ENCODE results near the gene RTP2. TPM values are rescaled to one million over a fixed set of nuclear protein-coding genes. Genes with fewer than 3 reads are reported as not detected.
"Not testable (repeated sequence)": the region's sequence is repeated elsewhere in the genome, so short reads cannot be mapped to it uniquely, and the experiment has no call there.

Gene RTP2
- total and polyA plus RNA-seq, 2 donors, result 0.02 TPM; not detected in 1

DNA sequence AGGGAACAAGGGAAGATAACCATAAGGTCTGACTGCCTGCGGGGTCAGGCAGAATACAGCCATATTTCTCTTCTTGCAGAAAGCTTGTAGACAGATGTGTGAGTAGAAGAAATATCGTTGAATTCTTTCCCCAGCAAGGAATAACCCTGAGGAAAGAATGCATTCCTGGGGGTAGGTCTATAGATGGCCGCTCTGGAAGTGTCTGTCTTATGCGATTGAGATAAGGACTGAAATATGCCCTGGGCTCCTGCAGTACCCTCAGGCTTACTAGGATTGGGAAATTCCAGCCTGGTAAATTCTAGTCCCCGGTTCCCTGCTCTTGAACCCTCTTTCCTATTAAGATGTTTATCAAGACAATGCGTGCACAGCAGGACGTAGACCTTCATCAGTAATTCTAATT, 16.4 kb downstream of the RTP2 start:
- Histone ChIP-seq H3K27ac (ENCODE audit: low read depth in 1 of 2, low read length in 1 of 2) (no peak overlapping the region), H3K4me1 (ENCODE audit: control insufficient read depth in 2 of 2, insufficient read depth in 2 of 2, low read length in 2 of 2) (no peaks in the 10 kb centered on the region), H3K9me3 (ENCODE audit: control insufficient read depth in 2 of 2, insufficient read depth in 1 of 2, low read length in 1 of 2) (no peaks in the 10 kb centered on the region), H3K4me3 (ENCODE audit: low read length in 2 of 2) (no peak overlapping the region), H3K27me3 (ENCODE audit: control insufficient read depth in 2 of 2, insufficient read depth in 1 of 2, low read length in 1 of 2) (peaks cover 0 to 4% of the 10 kb centered on the region in 2 donors), H3K36me3 (ENCODE audit: control insufficient read depth in 2 of 2, insufficient read depth in 2 of 2, low read length in 1 of 2) (no peaks in the 10 kb centered on the region)
- WGBS, result 98% methylated on average over 7 of the region's 7 CpGs
- no peak for DNase-seq (ENCODE audit: low read depth in 6 of 9, low spot score in 9 of 9)

DNA sequence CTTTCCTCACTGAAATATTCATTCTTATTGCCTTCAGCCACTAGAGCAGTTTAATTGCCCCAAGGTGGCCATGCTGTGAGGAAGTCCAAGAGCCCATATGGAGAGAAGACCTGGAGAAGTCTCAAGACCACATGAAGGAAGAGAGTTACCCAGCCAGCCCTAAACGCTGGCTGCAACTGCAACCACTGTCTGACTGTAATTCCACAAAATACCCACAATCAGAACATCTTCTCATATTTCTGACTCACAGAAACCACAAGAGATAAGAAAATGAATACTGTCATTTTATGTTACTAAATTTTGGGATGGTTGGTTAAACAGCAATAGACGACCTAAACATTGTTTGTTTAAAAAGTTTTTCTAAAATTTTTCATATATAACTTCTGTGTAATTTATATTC, 17.5 kb downstream of the RTP2 start:
- WGBS, result 22% methylated on average over 2 of the region's 2 CpGs
- Histone ChIP-seq H3K27ac (ENCODE audit: low read depth in 1 of 2, low read length in 1 of 2) (no peak overlapping the region), H3K27me3 (ENCODE audit: control insufficient read depth in 2 of 2, insufficient read depth in 1 of 2, low read length in 1 of 2) (peaks cover 0 to under 1% of the 10 kb centered on the region in 2 donors), H3K4me1 (ENCODE audit: control insufficient read depth in 2 of 2, insufficient read depth in 2 of 2, low read length in 2 of 2) (no peaks in the 10 kb centered on the region), H3K9me3 (ENCODE audit: control insufficient read depth in 2 of 2, insufficient read depth in 1 of 2, low read length in 1 of 2) (no peaks in the 10 kb centered on the region), H3K36me3 (ENCODE audit: control insufficient read depth in 2 of 2, insufficient read depth in 2 of 2, low read length in 1 of 2) (no peaks in the 10 kb centered on the region), H3K4me3 (ENCODE audit: low read length in 2 of 2) (no peak overlapping the region)
- no peak for DNase-seq (ENCODE audit: low read depth in 6 of 9, low spot score in 9 of 9)

DNA sequence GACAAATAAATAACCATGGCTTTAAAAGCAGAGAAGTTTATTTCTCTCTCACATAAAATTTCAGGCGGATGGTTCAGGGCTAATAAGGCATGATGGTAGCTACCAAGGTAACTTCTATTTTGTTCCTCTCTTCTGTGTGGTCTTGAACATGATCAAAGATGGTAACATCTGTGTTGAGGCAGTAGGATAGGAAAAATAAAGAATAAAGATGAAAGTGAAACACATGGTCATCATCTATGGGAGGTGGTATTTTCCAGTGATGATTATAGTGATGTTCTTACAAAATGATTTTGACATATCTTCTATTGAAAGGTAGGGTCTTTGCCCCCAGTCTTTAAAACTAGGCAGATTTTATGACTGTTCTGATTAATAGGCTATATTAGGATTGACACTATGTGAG, 17.9 kb downstream of the RTP2 start:
- no peak for DNase-seq (ENCODE audit: low read depth in 6 of 9, low spot score in 9 of 9)
- Histone ChIP-seq H3K4me1 (ENCODE audit: control insufficient read depth in 2 of 2, insufficient read depth in 2 of 2, low read length in 2 of 2) (no peaks in the 10 kb centered on the region), H3K27me3 (ENCODE audit: control insufficient read depth in 2 of 2, insufficient read depth in 1 of 2, low read length in 1 of 2) (no peaks in the 10 kb centered on the region), H3K4me3 (ENCODE audit: low read length in 2 of 2) (no peak overlapping the region), H3K36me3 (ENCODE audit: control insufficient read depth in 2 of 2, insufficient read depth in 2 of 2, low read length in 1 of 2) (no peaks in the 10 kb centered on the region), H3K9me3 (ENCODE audit: control insufficient read depth in 2 of 2, insufficient read depth in 1 of 2, low read length in 1 of 2) (no peaks in the 10 kb centered on the region), H3K27ac (ENCODE audit: low read depth in 1 of 2, low read length in 1 of 2) (no peak overlapping the region)
- WGBS, result 97% methylated on average over 1 of the region's 1 CpG

DNA sequence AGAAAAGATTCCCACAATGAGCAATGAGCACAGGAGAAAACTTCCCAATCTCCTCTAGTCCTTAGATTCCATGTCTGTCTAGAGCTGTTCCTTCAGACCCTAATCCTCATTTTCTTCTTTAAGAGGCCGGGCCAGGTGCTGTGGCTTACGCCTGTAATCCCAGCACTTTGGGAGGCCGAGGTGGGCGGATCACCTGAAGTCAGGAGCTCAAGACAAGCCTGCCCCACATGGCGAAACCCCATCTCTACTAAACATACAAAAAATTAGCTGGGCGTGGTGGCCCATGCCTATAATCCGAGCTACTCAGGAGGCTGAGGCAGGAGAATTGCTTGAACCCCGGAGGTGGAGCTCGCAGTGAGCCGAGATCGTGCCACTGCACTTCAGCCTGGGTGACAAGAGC, 20.6 kb downstream of the RTP2 start:
- WGBS, result 94% methylated on average over 11 of the region's 11 CpGs
- not testable (repeated sequence) for H3K36me3 ChIP-seq (ENCODE audit: control insufficient read depth in 2 of 2, insufficient read depth in 2 of 2, low read length in 1 of 2); H3K27me3 ChIP-seq (ENCODE audit: control insufficient read depth in 2 of 2, insufficient read depth in 1 of 2, low read length in 1 of 2); H3K9me3 ChIP-seq (ENCODE audit: control insufficient read depth in 2 of 2, insufficient read depth in 1 of 2, low read length in 1 of 2); H3K4me1 ChIP-seq (ENCODE audit: control insufficient read depth in 2 of 2, insufficient read depth in 2 of 2, low read length in 2 of 2); DNase-seq (ENCODE audit: low read depth in 6 of 9, low spot score in 9 of 9); H3K27ac ChIP-seq (ENCODE audit: low read depth in 1 of 2, low read length in 1 of 2); H3K4me3 ChIP-seq (ENCODE audit: low read length in 2 of 2)

GRCh38 chr3:187679638-187680396, 22.5 kb downstream of the RTP2 start:
- H3K9me3 ChIP-seq (ENCODE audit: control insufficient read depth in 2 of 2, insufficient read depth in 1 of 2, low read length in 1 of 2), result no peaks in the 10 kb centered on the region
- peak in 8 of 9 donors; percentile 15 to 59 (median 36) for DNase-seq (ENCODE audit: low read depth in 6 of 9, low spot score in 9 of 9)
- H3K27me3 ChIP-seq (ENCODE audit: control insufficient read depth in 2 of 2, insufficient read depth in 1 of 2, low read length in 1 of 2), result peaks cover 0 to 7% of the 10 kb centered on the region in 2 donors
- no peaks in the 10 kb centered on the region for H3K4me1 ChIP-seq (ENCODE audit: control insufficient read depth in 2 of 2, insufficient read depth in 2 of 2, low read length in 2 of 2)
- WGBS, result 32% methylated on average over 7 of the region's 7 CpGs
- H3K4me3 ChIP-seq (ENCODE audit: low read length in 2 of 2), result no peak overlapping the region
- no peak overlapping the region for H3K27ac ChIP-seq (ENCODE audit: low read depth in 1 of 2, low read length in 1 of 2)
- H3K36me3 ChIP-seq (ENCODE audit: control insufficient read depth in 2 of 2, insufficient read depth in 2 of 2, low read length in 1 of 2), result no peaks in the 10 kb centered on the region

- H3K36me3 ChIP-seq (ENCODE audit: control insufficient read depth in 2 of 2, insufficient read depth in 2 of 2, low read length in 1 of 2), result no peaks in the 10 kb centered on the region
- no peak overlapping the region for H3K27ac ChIP-seq (ENCODE audit: low read depth in 1 of 2, low read length in 1 of 2)
- H3K9me3 ChIP-seq (ENCODE audit: control insufficient read depth in 2 of 2, insufficient read depth in 1 of 2, low read length in 1 of 2), result no peaks in the 10 kb centered on the region
- H3K4me1 ChIP-seq (ENCODE audit: control insufficient read depth in 2 of 2, insufficient read depth in 2 of 2, low read length in 2 of 2), result no peaks in the 10 kb centered on the region
- WGBS, result 23% methylated on average over 5 of the region's 5 CpGs
- peaks cover 0 to 7% of the 10 kb centered on the region in 2 donors for H3K27me3 ChIP-seq (ENCODE audit: control insufficient read depth in 2 of 2, insufficient read depth in 1 of 2, low read length in 1 of 2)
- DNase-seq (ENCODE audit: low read depth in 6 of 9, low spot score in 9 of 9), result peak in 5 of 9 donors; percentile 4 to 41 (median 9)
- no peak overlapping the region for H3K4me3 ChIP-seq (ENCODE audit: low read length in 2 of 2)
Observed at GRCh38 chr3:187678726-187679268, 23.6 kb downstream of the RTP2 start.

DNA sequence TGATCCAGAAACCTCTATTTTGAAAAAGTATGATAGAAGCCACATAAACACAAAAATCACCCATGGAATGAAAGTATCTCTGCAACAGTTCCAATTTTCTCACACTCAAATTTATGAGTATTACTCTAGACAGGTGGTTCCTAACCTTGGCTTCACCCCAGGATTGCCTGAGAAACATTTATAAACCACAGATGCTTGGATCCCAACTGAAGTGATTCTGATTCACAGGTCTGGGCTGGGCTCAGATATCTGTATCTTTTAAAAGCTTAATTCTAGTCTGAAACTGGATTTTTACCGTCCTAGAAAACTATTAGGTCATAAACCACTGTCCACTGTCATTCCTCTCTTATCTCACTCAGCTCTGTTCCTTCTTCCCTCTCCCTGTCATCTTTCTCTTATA, 24.8 kb downstream of the RTP2 start:
- Histone ChIP-seq H3K36me3 (ENCODE audit: control insufficient read depth in 2 of 2, insufficient read depth in 2 of 2, low read length in 1 of 2) (no peaks in the 10 kb centered on the region), H3K9me3 (ENCODE audit: control insufficient read depth in 2 of 2, insufficient read depth in 1 of 2, low read length in 1 of 2) (no peaks in the 10 kb centered on the region), H3K27me3 (ENCODE audit: control insufficient read depth in 2 of 2, insufficient read depth in 1 of 2, low read length in 1 of 2) (peaks cover 0 to 11% of the 10 kb centered on the region in 2 donors), H3K27ac (ENCODE audit: low read depth in 1 of 2, low read length in 1 of 2) (no peak overlapping the region), H3K4me1 (ENCODE audit: control insufficient read depth in 2 of 2, insufficient read depth in 2 of 2, low read length in 2 of 2) (no peaks in the 10 kb centered on the region), H3K4me3 (ENCODE audit: low read length in 2 of 2) (no peak overlapping the region)
- no peak for DNase-seq (ENCODE audit: low read depth in 6 of 9, low spot score in 9 of 9)
- WGBS, result 69% methylated on average over 1 of the region's 1 CpG

DNA sequence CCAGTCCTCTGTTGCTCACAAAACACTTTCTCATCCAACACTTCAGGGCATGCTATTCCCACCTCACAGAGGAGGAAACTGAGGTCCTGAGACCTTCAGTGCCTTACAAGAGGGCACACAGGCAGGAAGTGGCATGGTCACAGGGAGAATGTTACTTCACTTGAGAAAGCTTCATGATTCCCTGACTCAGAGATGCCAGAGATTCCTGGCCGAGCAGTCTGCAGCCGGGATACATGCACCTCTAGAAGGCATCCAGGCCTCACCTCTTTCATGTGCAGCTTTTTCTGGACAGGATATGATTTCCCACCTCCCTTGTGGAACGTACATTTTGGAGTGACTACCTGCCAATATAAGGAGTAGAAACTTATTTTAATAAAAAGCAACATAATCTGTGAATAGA, 29.3 kb downstream of the RTP2 start:
- H3K36me3 ChIP-seq (ENCODE audit: control insufficient read depth in 2 of 2, insufficient read depth in 2 of 2, low read length in 1 of 2), result no peaks in the 10 kb centered on the region
- no peak for DNase-seq (ENCODE audit: low read depth in 6 of 9, low spot score in 9 of 9)
- H3K4me3 ChIP-seq (ENCODE audit: low read length in 2 of 2), result no peak overlapping the region
- no peak overlapping the region for H3K27ac ChIP-seq (ENCODE audit: low read depth in 1 of 2, low read length in 1 of 2)
- peaks cover 8 to 37% of the 10 kb centered on the region in 2 donors for H3K27me3 ChIP-seq (ENCODE audit: control insufficient read depth in 2 of 2, insufficient read depth in 1 of 2, low read length in 1 of 2)
- WGBS, result 88% methylated on average over 3 of the region's 3 CpGs
- no peaks in the 10 kb centered on the region for H3K9me3 ChIP-seq (ENCODE audit: control insufficient read depth in 2 of 2, insufficient read depth in 1 of 2, low read length in 1 of 2)
- no peaks in the 10 kb centered on the region for H3K4me1 ChIP-seq (ENCODE audit: control insufficient read depth in 2 of 2, insufficient read depth in 2 of 2, low read length in 2 of 2)

DNA sequence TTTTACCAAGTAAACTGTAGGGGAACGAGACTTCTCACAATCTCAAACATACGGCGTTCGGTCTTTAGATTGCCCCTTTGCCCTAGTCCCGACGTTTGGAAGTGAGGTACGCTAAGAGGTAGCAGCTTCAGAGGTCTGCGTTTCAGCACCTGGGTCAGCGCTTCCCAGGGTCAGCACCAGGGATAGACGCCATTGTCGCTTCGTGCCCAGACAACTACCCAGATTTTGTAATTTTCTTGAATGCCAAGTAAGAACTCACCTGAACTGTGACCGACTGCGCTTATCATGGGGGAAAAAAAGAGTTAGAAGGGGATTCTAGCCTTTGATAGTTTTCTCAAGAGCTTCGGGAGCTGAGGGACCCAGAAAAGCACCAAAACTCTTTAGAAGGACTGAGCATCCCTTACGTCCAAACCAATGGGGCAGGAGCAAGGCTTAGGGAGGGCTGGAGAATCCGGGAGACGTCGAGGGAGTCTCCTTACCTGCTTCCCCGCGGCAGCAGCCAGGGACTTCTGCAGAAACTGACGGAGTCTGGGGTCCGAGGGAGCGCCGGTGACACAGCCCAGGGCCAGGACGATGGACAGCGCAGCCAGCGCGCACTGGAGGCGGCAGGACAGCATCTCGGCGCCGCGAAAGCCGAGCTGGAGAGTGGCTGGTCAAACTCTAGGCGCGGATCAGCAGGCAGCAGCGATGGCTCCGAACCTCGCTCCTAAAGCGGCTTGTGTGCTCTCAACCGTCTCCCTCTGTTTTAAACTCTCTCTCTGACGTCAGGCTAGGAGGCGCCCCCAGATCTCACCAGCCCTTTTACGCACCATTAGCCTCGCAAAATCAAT, 32.5 kb downstream of the RTP2 start, which contains the start of gene SST:
SST (minus strand) TSS at position 720 of the 830 bp plus-strand sequence; CDS start at position 617, 103 bp downstream.
- Histone ChIP-seq H3K27ac (ENCODE audit: low read depth in 1 of 2, low read length in 1 of 2) (no peak within 1 kb of the TSS), H3K27me3 (ENCODE audit: control insufficient read depth in 2 of 2, insufficient read depth in 1 of 2, low read length in 1 of 2) (peaks cover 8 to 31% of the 10 kb centered on the region in 2 donors), H3K9me3 (ENCODE audit: control insufficient read depth in 2 of 2, insufficient read depth in 1 of 2, low read length in 1 of 2) (no peaks in the 10 kb centered on the region), H3K4me1 (ENCODE audit: control insufficient read depth in 2 of 2, insufficient read depth in 2 of 2, low read length in 2 of 2) (no peaks in the 10 kb centered on the region), H3K4me3 (ENCODE audit: low read length in 2 of 2) (no peak within 1 kb of the TSS), H3K36me3 (ENCODE audit: control insufficient read depth in 2 of 2, insufficient read depth in 2 of 2, low read length in 1 of 2) (no peaks in the 10 kb centered on the region)
- DNase-seq (ENCODE audit: low read depth in 6 of 9, low spot score in 9 of 9), result peak in 7 of 9 donors; percentile 8 to 57 (median 19)
- WGBS, result 18% methylated on average over 46 of the region's 46 CpGs

Data from thymus (tissue), 11 donors.